Fibroblast of pulmonary artery (primary cell): ENCODE results near the gene OR10V1.
"Not testable (repeated sequence)": the region's sequence is repeated elsewhere in the genome, so short reads cannot be mapped to it uniquely, and the experiment has no call there.

Source experiments
- DNase-seq: peaks from one replicate; pipeline ENCODE4 v3.0.0-alpha.2; 2010; ENCODE audit warnings: low read depth
- H3K4me3 ChIP-seq: replicated peaks from 2 replicates; pipeline ENCODE4 v1.5.1; 2011; ENCODE audit warnings: low read depth, mild to moderate bottlenecking, control low read depth, low read length, moderate library complexity
- CTCF ChIP-seq: IDR thresholded peaks from 2 replicates; pipeline ENCODE4 v1.5.1; 2011; ENCODE audit warnings: mild to moderate bottlenecking, control low read depth, low read length, inconsistent platforms; ENCODE audit errors: missing control alignments

Gene OR10V1

GRCh38 chr11:59692915-59693314 is 20.7 kb downstream of the OR10V1 start:
- no peak for TF ChIP-seq CTCF
- no peak overlapping the region for H3K4me3 ChIP-seq
- DNase-seq: no peak

GRCh38 chr11:59691156-59691555 is 22.5 kb downstream of the OR10V1 start:
- DNase-seq: no peak
- no peak for TF ChIP-seq CTCF
- no peak overlapping the region for H3K4me3 ChIP-seq

- no peak overlapping the region for H3K4me3 ChIP-seq
- no peak for TF ChIP-seq CTCF
- no peak for DNase-seq
Observed at GRCh38 chr11:59689015-59689414, 24.6 kb downstream of the OR10V1 start.

GRCh38 chr11:59681260-59681725 is 32.4 kb downstream of the OR10V1 start:
- DNase-seq, H3K4me3 ChIP-seq: not testable (repeated sequence)

- peak; percentile 90 for DNase-seq
- peak; percentile 99 for TF ChIP-seq CTCF
- H3K4me3 ChIP-seq: no peak overlapping the region
Observed at GRCh38 chr11:59680287-59681154, 33.1 kb downstream of the OR10V1 start.

- DNase-seq: no peak
- TF ChIP-seq CTCF: no peak
- H3K4me3 ChIP-seq: no peak overlapping the region
Observed at GRCh38 chr11:59679347-59679746, 34.3 kb downstream of the OR10V1 start.

- H3K4me3 ChIP-seq: no peak overlapping the region
- DNase-seq: no peak
- no peak for TF ChIP-seq CTCF
Observed at GRCh38 chr11:59678813-59679165, 34.9 kb downstream of the OR10V1 start.
